ENCODE data around the gene C17orf58.

- TF ChIP-seq ZBTB7A (IDR thresholded peaks at IDR 0.05; ENCODE audit: low read depth) (no peak), FOXM1 (IDR thresholded peaks at IDR 0.05; ENCODE audit: borderline replicate concordance, low read depth) (no peak), TAF1 (IDR thresholded peaks at IDR 0.05; ENCODE audit: low read depth) (no peak), EGR1 (IDR thresholded peaks at IDR 0.05) (no peak), NFIC (IDR thresholded peaks at IDR 0.05) (no peak), EP300 (IDR thresholded peaks at IDR 0.05; ENCODE audit: borderline replicate concordance) (no peak), USF1 (IDR thresholded peaks at IDR 0.05) (no peak), YY1 (IDR thresholded peaks at IDR 0.05; ENCODE audit: low read depth) (no peak), REST (IDR thresholded peaks at IDR 0.05; ENCODE audit: low read depth) (no peak), CEBPB (IDR thresholded peaks at IDR 0.05) (no peak), CREB1 (IDR thresholded peaks at IDR 0.05; ENCODE audit: low read depth) (no peak), MAX (IDR thresholded peaks at IDR 0.05) (no peak), TEAD4 (IDR thresholded peaks at IDR 0.05) (no peak)
Measured at GRCh38 chr17:68004201-68004600, 7.9 kb upstream of the C17orf58 start.
